UCSD-AML1 (cell line): ENCODE data around the gene NTRK3.

ENCODE experiments used
- DNase-seq: peaks from one replicate; lab custom pipeline; 2025; ENCODE audit not compliant: unreplicated experiment; lab: John Stamatoyannopoulos, UW

NTRK3 gene

DNA sequence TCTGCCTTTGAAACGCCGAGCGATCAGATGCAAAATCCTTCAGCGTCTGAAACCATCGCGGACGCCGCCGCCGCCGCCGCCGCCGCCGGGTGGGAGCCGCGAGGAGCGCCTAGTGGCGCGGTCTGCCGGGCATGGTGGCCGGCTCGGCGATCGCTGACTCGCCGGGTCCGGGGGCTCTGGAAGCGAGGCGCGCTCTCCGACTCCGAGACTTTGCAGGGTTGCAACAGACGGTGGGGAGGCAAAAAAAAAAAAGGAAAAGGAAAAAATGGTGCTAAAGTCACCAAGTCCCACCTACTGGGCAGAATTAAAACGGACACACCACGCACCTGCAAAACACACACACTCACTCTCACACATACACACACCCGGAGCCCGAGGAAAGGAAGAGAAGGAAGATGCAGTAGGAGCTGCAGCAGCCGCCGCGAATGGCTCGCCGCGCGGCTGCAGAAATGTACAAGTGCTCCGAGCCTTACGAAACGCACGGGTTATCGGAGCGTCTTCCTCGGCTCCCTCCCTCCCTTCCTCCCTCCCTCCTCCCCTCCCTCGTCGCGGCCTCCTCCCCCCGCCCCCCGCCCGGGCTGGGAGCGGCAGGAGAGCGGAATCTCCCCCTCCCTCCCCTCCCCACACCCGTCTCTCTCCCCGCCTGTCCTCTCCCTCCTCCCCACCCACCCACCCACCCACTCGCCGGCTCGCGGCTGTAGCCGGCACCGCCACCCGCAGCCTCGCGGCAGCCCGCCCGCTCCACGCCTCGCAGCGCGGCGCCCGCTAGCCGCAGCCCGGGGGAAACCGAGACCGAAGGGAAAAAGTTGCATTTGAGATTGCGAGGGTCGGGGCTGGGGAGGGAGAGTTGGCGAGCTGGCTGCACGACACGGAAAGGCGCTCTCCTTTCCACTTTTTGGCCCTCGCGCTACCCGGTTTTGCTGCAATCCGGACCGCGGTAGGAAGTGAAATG lies at the start of gene NTRK3:
Gene NTRK3, minus strand, starts transcription at position 461 of the 952 bp plus-strand sequence. CDS start 586 bp downstream, outside the sequence.
- no peak for DNase-seq

DNA sequence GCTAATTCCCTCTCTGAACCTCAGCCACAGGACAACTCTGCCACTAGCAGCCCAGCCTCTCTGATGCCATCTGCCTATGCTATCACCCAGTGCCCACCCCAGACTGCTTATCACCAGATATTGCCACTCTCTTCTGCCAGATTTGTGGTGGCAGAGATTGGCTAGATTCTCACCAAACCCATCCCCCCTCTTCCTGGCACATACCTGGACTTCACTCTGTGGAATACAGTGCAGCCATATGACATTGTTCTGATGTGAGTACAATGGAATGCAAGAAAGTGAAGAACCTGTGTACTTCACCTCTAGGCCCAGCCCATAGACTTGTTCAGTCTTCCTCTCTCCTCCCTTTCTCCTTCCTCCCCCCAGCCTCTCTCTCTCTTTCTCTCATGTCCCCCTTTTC lies 46.9 kb upstream of the NTRK3 start:
- DNase-seq, result no peak

DNA sequence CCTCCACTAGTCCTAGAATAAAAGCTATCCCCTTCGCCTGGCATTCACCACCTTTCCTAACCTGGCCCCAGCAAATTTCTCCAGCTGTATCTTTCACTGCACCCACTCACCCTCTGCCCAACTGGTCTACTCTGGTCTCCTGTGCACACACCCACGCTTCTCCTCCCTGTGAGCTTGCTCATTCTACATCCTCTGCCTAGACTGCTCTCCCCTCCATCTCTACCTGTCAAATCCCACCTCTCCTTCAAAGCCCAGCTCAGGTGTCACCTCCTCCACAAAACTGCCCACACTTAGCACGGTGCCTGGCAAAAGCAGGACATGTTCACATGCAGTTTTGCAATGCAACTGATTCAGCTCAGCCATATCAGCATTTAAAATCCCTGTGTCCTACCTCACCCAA lies 45.8 kb upstream of the NTRK3 start:
- DNase-seq, result no peak

DNA sequence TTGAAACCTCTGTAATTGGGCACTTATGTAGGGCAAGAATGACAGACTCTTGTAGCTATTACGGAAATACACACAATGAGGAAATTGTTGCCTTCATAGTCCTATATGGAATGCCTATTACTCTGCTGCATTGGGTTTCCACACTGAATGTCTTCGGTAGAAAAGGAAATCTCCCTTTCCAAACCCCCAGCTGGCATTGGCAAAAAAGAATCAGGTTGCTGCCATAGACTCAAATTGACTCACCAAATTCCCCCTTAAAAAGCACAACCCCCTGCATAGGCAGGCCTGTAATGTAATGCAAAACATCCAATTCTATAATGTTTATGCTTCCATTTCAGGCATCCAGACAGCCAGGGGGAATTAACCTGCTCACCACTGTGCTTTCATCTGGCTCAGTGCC lies 44.8 kb upstream of the NTRK3 start:
- DNase-seq, result no peak

DNA sequence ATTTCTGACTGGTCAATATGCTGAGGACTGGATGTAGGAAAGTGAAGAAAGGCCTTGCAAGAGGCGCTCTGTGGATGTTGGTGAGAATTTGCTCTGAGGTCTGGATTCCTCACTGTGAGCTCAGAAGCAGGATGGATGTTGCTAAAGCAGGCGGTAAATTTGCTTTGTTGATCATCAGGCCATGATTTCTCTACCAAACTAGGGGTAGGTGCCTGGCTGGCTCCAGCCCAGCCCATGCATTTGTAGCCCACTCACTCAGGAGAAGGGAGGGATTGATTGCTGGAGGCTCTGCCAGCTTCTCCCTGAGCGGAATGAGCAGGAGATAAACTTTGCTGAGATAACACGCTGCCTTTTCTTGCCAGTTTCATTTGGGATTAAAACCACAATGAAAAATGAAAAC lies 44.3 kb upstream of the NTRK3 start:
- DNase-seq, result no peak

DNA sequence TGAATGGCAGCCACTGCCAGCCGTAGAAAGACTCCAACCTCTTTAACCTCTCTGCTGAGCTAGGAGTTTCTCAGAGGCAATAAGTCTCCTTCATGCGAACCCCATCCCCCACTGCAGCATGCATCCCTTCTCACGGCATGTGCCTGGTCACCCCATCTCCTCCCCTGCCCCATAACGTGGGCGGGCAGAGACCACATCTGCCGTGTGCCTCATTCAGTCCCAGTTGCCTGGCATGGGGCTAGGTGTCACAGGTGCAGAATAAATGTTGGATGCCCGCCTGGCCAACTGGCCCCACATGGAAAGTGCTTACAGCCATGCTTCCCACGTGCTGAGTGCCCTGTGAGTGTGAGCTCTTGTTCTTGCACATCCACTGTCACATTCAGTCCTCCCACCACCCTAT lies 43.5 kb upstream of the NTRK3 start:
- no peak for DNase-seq

DNA sequence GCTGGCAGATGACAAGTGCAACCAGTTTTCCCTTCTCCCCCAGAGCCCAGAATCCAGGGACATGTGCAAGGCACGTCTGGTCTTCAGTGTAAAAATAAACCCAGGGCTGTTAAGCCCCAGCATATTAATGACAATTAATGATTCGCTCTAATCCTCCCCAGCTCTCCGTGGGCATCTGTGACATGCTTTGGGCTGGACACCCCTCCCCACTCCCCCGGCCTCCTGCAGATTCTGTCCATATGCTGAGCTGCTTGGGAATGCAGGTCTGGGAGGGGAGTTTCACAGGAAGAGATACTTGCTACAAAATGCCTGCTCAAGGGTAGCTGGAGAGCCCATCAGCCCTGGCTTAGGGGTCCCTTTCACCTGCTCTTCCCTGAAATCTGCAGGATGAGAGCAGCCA lies 43.0 kb upstream of the NTRK3 start:
- DNase-seq, result no peak

DNA sequence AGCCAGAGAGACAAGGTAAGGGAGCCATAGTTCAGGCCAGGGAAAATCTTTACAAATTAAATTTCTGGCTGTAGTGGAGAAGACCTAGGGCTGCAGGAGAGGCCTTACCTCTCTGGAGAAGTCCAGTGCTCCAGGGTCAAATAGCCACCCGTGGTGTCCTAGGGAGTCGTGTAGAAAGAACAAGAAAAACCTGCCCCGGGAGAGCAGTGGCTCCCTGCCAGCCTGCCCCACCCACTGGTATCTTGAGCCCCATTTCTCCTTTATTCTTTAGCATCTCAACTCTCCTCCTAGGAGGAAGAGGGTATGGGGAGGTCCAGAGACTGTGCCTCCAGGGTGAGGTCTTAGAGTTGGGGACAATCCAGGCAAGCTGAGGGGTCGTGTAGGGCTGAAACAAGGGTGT lies 32.1 kb upstream of the NTRK3 start:
- DNase-seq, result no peak

DNA sequence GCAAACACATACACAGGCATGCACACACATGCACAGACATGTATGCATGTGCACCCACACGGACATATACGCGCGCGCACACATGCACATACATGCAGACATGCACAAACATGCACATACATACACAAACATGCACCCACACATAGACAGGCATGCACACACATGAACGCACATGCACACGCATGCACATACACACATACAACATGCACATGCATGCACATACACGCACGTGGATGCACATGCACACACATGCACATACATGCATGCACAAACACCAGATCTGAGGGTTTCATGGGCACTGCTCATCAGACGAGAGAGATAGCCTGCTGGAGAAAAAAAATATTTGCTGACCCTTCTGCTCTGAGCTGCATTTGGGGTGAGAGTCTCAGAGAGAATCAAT lies 31.7 kb upstream of the NTRK3 start:
- no peak for DNase-seq

DNA sequence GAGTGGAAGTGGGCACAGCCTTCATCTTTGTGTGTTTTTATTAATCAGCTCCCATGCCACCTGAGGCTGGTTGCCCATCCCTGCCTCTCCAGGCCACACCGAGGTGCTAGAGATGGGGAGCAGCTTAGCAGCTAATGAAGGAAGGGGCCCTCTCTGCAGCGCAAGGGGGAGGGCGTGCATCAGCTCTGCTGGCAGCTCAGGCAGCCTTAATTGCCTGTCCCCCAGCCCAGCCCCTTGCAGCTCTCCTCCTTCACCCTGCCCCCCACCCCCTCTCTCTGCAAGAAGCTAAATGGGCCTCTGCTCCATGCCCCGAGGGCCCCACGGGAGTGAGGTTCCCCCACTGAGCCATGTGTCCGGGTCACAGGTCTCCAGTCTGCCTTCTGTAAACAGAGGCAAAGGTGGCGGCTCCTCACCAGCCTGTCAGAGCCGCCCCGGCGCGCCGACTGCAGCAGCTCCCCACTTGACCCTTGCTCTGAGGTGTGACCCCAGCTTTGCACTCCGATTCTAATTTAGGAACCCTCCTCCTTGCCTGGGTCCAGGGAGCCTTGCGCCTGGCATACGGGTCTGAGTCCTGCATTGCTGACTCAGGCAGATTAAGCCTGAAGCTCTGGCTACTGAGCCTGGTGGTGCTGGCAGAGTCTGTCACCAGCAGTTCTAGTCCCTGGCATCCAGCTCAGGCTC lies 27.9 kb upstream of the NTRK3 start:
- no peak for DNase-seq

DNA sequence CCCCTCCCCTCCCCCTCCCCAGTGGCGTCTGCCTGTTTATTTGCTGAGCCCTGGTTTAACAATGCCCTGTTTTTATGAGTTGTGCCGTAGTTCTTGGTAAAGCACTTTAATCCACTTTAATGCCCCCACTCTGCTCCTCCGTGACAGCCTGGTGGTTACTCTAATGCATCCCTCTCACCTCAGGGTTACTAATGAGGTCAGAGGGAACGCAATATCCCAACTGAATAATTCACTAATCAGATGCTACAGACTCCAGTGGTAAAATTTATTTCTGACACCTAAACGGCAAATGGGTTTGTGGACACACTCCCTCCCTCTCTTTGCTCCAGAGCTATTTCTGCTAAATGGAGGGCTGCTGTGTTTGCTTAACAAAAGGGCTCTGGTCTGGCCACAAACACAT lies 26.1 kb upstream of the NTRK3 start:
- DNase-seq, result no peak

DNA sequence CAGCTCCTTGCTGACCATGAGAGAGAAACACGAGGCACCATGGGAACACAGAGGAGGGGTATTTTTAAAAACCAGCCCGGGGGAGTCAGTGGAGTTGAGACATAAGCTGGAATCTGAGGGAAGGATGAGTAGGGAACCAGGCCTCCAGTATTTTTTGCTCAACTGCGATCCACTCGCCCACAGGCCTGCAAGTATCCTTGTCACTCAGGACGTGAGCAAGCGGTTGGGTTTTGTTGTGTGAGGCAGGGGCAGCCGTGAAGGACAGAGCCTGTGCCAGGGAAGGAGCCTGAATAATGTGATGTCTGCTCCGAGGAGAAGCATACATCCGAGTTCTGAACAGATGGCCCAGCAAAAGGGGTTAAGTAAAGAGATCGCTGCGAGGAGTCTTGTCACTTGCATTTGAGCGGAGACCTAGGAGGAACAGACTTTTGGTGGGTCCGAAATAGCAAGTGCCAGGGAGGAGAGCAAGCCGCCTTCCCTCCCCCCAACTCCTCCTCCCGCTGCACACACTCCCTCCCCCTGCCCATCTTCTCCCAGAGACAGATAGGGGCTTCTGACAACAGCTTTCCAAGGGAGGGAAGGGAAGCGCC lies 20.4 kb upstream of the NTRK3 start:
- no peak for DNase-seq

DNA sequence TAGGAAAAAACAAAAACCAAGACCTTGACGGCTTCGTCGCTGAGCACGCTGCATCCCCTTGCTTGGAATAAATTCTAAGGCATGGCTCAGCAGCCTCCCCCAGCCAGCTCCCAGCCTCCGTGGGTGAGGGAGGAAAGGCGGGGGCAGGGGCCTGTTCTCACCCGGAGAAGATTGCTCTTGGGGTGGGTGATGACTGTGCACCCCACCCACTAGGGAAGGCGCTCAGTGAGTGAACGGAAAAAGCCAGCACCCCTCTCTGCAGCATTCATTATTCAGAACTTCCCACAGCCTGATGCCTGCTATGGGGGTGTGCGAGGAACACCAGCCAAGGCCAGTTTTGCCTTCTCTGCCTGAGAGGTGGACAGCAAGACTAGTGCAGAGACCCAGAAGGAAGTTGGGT lies 19.3 kb upstream of the NTRK3 start:
- no peak for DNase-seq

DNA sequence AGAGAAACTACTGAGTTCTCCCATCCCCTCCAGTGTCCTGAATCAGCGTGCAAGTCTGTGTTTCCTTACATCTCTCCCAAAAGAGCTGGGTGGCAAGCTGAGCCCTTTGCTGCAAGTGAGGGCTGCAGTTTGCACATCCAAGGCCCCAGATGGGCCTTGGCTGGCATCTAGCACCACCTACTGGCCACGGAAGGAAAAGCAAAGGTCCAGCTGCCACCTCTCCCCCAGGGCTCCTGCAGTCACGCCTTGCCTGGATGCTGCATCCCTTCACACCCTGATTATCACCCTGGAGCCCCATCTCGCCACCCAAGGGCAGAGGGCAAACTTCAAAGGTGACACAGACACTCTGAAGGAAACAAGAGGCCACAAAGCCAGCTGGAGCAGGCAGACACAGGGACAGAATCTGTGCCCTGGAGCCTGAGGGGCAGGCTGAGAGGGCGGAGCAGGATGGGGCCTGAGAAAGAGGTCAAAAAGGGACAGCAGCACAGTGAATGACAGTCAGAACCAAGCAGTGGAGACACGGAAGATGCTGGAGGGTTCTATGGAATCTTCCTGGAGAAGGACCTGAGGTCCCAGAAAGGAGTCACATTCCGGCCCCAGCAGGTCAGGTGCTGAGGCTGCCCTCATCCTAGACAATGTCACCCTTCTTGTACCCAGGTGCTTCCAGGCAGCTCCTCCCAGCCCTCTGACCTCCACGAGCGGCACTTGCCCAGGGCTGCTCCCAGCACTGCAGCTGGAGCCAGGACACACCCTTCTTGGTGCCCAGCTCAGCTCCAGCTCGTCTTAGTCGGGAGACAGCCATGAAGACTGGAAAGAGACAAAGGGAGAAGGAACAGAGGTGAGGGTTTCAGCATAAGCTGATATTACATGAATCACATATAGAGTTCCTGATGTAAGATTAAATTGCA lies 18.3 kb upstream of the NTRK3 start:
- DNase-seq, result peak; percentile 54

DNA sequence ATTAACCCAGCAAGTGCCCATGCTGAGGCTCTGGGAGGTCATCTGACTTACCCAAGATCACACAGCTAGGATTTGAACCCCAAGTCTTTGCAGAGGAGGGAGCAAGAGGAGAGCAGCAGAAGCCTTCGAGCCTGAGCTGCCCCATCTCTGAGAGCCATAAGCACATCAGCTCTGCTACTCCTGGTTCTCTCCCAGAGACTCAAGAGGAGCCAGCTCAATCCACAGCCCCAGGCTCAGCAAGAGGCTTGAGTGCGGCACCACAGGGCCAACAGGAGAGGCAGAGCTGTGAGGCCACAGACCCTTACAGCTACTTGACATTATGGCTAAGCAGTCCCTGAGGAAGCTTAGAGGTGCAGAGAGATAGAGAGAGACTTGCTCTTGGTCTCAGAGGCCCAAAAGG lies 15.9 kb upstream of the NTRK3 start:
- no peak for DNase-seq

DNA sequence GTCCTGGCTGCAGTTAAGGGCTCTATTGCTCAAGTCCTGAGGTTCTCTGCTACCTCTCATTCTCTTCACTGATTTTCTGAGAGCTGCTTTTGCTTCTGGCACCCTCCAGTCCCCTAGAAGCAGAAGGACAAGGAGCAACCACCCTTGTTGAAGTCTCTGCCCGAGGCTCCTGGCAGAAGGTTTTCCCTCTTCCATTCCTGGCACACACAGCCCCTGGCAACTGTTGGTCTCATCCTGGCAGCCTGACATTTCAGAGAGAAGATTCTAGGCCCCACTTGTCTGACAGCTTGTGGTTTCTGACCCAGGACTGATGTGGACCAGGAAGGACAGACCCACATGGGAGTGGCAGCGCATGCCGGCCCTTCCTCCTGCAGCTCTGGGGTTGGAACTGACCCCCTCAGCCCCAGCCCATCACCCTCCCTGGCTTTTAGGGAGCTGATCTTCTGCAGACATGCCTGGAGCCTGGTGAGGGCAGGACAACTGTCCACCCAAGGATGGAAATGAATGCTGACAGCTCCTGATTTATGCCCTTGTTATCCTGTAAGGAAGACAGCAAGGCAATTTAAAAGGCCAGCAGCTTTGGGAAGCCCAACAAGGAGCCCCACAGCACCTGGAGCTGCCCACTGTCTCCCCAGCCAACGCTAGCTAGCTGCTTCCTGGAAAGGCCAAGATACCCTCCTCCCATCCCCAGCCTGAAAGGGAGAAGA lies 13.0 kb upstream of the NTRK3 start:
- DNase-seq, result no peak

DNA sequence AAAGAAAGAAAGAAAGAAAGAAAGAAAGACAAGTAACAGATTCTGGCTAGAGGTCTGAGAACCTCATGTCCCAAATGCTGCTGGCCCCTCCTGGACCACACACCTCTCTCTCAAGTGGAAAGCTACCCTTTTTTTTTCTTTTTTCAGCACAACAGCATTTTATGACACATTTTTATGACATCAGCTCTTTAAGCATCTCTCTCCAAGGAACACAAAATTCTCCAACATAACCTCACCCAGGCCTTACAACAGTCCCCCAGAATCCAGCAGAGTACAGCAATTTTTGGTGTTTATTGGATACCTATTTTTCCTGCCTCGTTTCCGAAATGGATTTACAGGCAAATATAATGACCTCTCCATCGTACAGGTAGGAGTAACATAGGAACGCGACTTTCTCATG lies 11.2 kb upstream of the NTRK3 start:
- DNase-seq, result no peak

DNA sequence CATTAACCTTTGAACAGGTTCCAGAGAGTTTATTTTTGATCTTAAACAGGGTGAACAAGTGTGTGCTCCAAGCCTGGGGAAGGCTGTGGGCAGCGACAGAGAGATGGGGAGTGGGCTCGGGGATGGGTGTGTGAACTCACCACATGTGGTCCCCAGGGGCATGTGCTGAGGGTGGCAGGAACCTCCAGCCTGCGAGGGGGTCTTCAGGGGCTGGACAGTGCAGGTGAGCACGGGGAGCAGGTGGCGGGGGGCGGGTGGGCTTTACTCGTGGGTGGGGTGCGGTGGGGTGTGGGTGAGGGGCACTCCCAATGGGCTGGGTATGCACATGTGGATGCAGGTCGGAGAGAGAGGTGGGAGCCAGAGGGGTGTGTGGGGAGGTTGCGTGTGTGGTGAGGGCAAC lies 9.6 kb upstream of the NTRK3 start:
- DNase-seq, result no peak

DNA sequence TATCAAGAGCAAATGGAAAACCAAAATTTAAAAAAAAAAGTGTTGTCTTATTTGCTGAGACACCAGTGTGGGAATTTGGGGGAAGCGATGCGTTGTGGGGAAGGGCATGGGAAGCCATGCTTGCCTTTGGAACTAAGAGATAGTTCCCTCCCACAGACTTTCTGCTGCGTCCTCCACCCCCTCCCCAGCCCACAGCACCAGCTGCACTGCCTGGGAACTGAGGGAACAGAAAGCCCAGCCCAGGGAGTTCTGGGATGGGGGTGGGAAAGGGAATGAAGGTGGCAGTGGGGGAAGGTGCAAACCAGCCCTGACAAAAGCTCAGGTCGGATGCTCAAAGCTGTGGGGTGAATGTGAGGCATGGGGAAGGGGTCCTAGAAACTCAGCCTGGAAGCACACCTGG lies 8.1 kb upstream of the NTRK3 start:
- DNase-seq, result no peak

DNA sequence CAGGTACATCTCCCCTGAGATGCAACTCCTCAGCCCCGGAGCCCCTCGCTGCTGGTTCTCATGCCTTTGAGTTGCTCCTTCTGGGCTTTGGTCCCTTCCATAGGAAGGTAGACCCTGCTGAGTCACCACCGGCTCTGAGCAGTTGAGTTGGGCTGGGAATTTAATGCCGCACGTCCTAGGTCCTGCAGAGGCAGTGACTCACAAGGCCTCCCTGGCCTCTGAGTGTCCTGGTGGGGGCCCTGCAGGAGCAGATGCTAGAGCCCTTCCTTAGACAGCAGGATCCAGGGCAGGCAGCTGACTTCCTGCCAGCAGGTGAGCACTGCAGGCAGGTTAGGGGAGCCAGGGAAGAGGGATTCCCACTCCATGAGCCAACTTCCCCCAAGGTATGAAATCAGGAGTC lies 5.5 kb upstream of the NTRK3 start:
- no peak for DNase-seq
